HG02678 (cell line): ENCODE measurements around the gene AKR1D1.
"Not testable (repeated sequence)": the region's sequence is repeated elsewhere in the genome, so short reads cannot be mapped to it uniquely, and the experiment has no call there.

ENCODE experiments used
- ATAC-seq: cut with Tn5 transposase; IDR thresholded peaks from one replicate; pipeline ENCODE4 v1.9.1; 2021; ENCODE audit warnings: mild to moderate bottlenecking, moderate library complexity; ENCODE audit not compliant: unreplicated experiment

AKR1D1 gene

GRCh38 chr7:138076196-138076595 is at the start of gene AKR1D1:
AKR1D1 (plus strand) TSS chr7:138076459; CDS start chr7:138076519, 60 bp downstream.
- no peak for ATAC-seq

GRCh38 chr7:138027100-138027499 is 49.2 kb upstream of the AKR1D1 start:
- no peak for ATAC-seq

GRCh38 chr7:138029126-138029525 is 47.1 kb upstream of the AKR1D1 start:
- ATAC-seq = no peak

GRCh38 chr7:138029941-138030340 is 46.3 kb upstream of the AKR1D1 start:
- no peak for ATAC-seq

- no peak for ATAC-seq
These were observed 45.4 kb upstream of the AKR1D1 start for GRCh38 chr7:138030679-138031351.

GRCh38 chr7:138032186-138032585 is 44.1 kb upstream of the AKR1D1 start:
- peak; percentile 70 for ATAC-seq

GRCh38 chr7:138032770-138033169 is 43.5 kb upstream of the AKR1D1 start:
- no peak for ATAC-seq

GRCh38 chr7:138033241-138033640 is 43.0 kb upstream of the AKR1D1 start:
- peak; percentile 45 for ATAC-seq

GRCh38 chr7:138036135-138036534 is 40.1 kb upstream of the AKR1D1 start:
- ATAC-seq = no peak

- not testable (repeated sequence) for ATAC-seq
These were observed 36.2 kb upstream of the AKR1D1 start for GRCh38 chr7:138040063-138040462.

- ATAC-seq = no peak
These were observed 31.4 kb upstream of the AKR1D1 start for GRCh38 chr7:138044897-138045296.

- no peak for ATAC-seq
These were observed 28.4 kb upstream of the AKR1D1 start for GRCh38 chr7:138047907-138048306.

- ATAC-seq = no peak
These were observed 26.6 kb upstream of the AKR1D1 start for GRCh38 chr7:138049505-138050116.

- ATAC-seq = not testable (repeated sequence)
These were observed 24.5 kb upstream of the AKR1D1 start for GRCh38 chr7:138051712-138052247.

- no peak for ATAC-seq
These were observed 23.6 kb upstream of the AKR1D1 start for GRCh38 chr7:138052696-138053095.

- not testable (repeated sequence) for ATAC-seq
These were observed 20.6 kb upstream of the AKR1D1 start for GRCh38 chr7:138055698-138056097.

- no peak for ATAC-seq
These were observed 12.9 kb upstream of the AKR1D1 start for GRCh38 chr7:138063400-138063799.

GRCh38 chr7:138064856-138065357 is 11.4 kb upstream of the AKR1D1 start:
- ATAC-seq = no peak

GRCh38 chr7:138065827-138066226 is 10.4 kb upstream of the AKR1D1 start:
- ATAC-seq = no peak

- peak; percentile 78 for ATAC-seq
These were observed 9.3 kb upstream of the AKR1D1 start for GRCh38 chr7:138066954-138067394.

GRCh38 chr7:138067774-138068173 is 8.5 kb upstream of the AKR1D1 start:
- ATAC-seq = no peak

- no peak for ATAC-seq
These were observed 5.4 kb upstream of the AKR1D1 start for GRCh38 chr7:138070908-138071307.
